GM21825 (cell line): ENCODE measurements around the gene HSPA8.

ENCODE experiments used
- ATAC-seq: cut with Tn5 transposase; IDR thresholded peaks from one replicate; pipeline ENCODE4 v1.9.1; 2021; ENCODE audit warnings: mild to moderate bottlenecking, moderate library complexity; ENCODE audit not compliant: unreplicated experiment

Gene HSPA8

GRCh38 chr11:123051146-123051545, 10.8 kb downstream of the HSPA8 start:
- ATAC-seq = no peak

GRCh38 chr11:123047947-123048293, 14.0 kb downstream of the HSPA8 start:
- no peak for ATAC-seq

GRCh38 chr11:123047266-123047946, 14.5 kb downstream of the HSPA8 start:
- no peak for ATAC-seq

GRCh38 chr11:123046473-123047259, 15.3 kb downstream of the HSPA8 start:
- no peak for ATAC-seq

- no peak for ATAC-seq
Measured at GRCh38 chr11:123045101-123045500, 16.8 kb downstream of the HSPA8 start.

- no peak for ATAC-seq
Measured at GRCh38 chr11:123041185-123041584, 20.8 kb downstream of the HSPA8 start.

- no peak for ATAC-seq
Measured at GRCh38 chr11:123040111-123040432, 21.9 kb downstream of the HSPA8 start.

GRCh38 chr11:123035831-123036230, 26.1 kb downstream of the HSPA8 start:
- no peak for ATAC-seq

GRCh38 chr11:123034597-123034996, 27.3 kb downstream of the HSPA8 start:
- no peak for ATAC-seq

- no peak for ATAC-seq
Measured at GRCh38 chr11:123033895-123034294, 28.0 kb downstream of the HSPA8 start.

- ATAC-seq = no peak
Measured at GRCh38 chr11:123030517-123030916, 31.4 kb downstream of the HSPA8 start.

GRCh38 chr11:123020968-123021367, 41.0 kb downstream of the HSPA8 start:
- ATAC-seq = no peak

GRCh38 chr11:123018702-123019101, 43.2 kb downstream of the HSPA8 start:
- no peak for ATAC-seq

GRCh38 chr11:123011510-123011909, 50.4 kb downstream of the HSPA8 start:
- no peak for ATAC-seq
